HG03159 (cell line): Measurements from ENCODE around the gene NOXA1.
"Not testable (repeated sequence)": the region's sequence is repeated elsewhere in the genome, so short reads cannot be mapped to it uniquely, and the experiment has no call there.

Experiments used
- ATAC-seq: cut with Tn5 transposase; IDR thresholded peaks from one replicate; pipeline ENCODE4 v1.9.1; 2021; ENCODE audit warnings: mild to moderate bottlenecking, moderate library complexity; ENCODE audit not compliant: unreplicated experiment

Gene NOXA1

GRCh38 chr9:137437691-137438590 is 14.7 kb downstream of the NOXA1 start:
- ATAC-seq: no peak

GRCh38 chr9:137438591-137439157 is 15.5 kb downstream of the NOXA1 start:
- no peak for ATAC-seq

- ATAC-seq: no peak
These were observed 16.0 kb downstream of the NOXA1 start for GRCh38 chr9:137439158-137439714.

DNA sequence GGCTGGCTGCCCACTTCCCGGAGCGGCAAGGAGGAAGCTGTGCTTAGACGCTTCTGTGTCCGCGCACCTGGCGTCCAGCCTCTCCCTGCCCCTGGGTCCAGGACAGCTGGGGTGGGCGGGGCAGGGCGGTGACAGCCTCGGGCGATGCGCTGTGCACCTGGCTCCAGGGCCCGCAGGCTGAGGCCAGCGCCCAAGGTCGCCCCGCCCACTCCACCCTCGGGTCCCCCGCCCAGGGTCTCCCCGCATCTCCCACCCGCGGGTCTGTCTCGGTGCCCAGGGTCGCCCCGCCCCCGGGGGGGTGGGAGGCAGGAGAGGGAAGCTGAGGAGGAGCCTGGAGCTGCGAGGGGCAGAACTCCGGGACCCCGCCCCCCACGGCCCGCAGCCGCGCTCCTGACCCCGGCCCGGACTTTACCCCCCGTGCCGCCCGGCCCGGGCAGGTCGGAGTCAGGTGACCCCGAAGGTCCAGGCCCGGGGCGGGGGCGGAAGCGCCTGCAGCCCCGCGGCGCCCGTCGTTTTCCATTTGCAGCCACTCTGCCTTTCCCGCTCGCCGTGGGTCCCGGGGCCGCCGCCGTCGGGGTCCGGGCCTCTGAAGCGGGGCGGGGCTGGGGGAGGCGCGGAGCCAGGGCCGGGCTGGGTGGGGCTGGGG is 18.2 kb downstream of the NOXA1 start, which contains the start of gene ENTPD8:
ENTPD8 (minus strand) TSS at position 69 of the 646 bp plus-strand sequence. CDS start 3,072 bp downstream, outside the sequence.
- no peak for ATAC-seq

- ATAC-seq: no peak
These were observed 18.7 kb downstream of the NOXA1 start for GRCh38 chr9:137441935-137442321.

DNA sequence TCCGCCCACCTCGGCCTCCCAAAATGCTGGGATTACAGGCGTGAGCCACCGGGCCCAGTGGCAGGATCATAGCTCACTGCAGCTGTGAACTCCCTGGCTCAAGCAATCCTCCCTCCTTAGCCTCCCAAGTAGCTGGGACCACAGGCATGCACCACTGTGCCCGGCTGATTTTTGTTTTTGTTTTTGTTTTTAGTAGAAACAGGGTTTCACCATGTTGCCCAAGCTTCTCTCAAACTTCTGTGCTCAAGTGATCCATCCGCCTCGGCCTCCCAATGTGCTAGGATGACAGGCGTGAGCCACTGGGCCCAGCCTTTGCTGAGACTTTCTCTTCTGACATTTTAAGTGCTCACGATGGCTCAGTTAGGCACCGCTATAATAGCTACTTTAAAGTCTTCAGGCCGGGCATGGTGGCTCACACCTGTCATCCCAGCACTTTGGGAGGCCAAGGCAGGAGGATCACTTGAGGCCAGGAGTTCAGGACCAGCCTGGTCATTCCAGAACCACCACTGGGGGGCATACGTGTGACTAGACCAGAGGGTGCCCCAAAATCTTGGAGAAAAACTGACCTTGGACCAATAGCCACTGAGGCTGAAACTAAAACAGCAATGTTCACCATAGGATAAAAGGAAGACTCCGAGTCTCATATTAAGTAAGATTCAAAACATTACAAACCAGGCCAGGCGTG is 21.1 kb downstream of the NOXA1 start:
- ATAC-seq: no peak

DNA sequence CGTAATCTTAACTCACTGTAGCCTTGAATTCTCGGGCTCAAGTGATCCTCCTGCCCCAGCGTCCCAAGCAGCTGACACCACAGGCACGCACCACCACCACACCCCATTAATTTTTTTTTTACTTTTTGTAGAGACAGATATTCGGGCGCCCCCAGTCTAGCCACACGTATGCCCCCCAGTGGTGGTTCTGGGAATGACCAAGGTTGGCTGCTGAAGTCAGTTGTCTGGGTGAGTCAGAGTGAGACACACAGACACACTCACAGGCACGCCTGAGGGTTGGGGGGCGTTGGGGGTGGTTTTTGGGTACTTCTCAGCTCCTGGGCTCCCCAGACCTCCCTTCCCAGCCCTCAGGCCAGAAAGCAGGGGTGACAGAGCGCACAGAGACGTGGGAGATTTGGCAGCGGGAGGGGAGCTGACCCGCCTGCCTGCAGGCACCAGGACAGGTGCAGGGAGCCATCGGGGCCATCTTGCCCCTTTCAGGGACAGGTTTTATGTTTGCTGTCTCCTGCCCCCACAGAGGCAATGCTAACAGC is 22.1 kb downstream of the NOXA1 start:
- ATAC-seq: peak; percentile 49

DNA sequence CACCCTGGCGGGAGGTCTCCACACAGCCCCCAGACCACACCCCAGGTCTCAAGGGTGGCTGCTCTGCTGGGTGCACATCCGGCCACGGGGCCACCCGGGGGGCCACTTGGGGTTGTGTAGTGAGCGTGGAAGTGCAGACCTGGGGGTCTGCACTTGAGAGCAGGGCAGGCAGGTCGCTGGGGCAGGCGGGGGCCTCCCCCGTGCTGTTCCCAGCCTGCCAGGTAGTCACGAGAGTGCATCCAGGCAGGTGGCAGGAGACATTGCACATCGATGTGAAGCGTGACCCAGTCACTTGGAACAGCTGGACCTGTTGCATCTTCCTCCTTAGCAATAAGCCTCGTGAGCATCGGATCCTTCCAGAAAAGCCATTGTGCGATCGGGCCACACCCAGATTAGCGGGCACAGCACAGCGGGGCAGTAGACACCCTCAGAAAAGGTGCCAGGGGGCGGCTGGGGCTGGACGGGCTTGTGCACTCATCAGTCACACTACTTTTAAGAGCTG is 22.8 kb downstream of the NOXA1 start:
- ATAC-seq: no peak

GRCh38 chr9:137446851-137447471 is 23.8 kb downstream of the NOXA1 start:
- ATAC-seq: no peak

DNA sequence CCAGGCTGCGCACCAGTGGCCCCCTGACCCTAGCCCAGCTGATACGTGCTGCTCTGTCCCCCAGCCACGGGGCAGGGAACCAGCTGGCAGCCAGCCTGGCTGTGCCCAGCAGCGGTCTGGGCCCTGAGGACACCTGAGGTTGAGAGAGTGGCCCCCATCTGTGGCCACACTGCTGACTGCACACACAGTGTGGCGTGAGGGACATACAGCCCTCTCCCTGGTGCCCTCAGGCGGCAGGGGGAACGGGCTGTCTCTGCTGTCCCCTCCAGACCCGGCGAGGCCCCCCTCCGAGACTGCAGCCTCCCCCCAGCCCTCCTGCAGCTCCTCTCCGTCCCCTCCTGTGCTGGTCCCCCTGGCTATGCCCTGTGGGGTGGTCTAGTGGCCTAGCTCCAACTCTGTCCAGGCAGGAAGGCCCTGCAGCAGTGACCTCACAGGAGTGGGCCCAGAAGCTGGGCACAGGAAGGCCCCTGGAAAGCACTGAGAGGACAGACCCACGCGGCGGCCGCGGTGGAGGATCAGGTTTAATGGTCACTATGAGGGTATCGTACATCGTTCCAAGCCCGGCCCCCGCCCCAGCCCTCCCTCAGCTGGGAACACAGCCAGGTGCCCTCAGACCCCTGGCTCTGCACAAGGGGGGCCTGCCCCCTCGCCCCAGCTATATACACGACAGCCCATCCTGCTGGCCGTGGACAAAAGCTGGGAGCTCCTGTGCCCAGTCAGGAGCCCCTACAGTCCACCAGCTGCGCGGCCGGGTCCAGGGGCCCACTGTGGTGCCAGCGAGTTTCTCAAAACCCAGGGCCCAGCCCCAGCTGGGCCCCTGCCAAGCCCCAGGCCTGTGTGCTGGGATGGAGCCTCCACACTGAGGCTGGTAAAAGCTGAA is 24.8 kb downstream of the NOXA1 start:
- no peak for ATAC-seq

DNA sequence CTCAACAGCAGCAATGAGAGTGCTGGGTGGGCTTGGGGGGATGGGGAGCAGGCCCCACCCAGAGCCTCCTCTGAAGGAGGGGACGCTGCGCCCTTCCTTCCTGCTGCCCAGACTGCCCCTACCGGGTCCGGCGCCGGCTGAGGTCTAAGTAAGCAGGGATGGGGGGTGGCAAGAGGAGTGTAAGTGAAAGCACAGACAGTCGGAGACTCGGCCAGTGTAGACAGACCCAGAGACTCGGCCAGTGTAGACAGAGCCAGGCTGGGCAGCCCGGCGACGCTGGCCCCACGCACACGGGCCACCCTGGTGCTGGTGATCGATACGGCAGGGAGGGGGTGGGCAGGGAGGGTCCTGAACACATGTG is 25.4 kb downstream of the NOXA1 start:
- no peak for ATAC-seq

DNA sequence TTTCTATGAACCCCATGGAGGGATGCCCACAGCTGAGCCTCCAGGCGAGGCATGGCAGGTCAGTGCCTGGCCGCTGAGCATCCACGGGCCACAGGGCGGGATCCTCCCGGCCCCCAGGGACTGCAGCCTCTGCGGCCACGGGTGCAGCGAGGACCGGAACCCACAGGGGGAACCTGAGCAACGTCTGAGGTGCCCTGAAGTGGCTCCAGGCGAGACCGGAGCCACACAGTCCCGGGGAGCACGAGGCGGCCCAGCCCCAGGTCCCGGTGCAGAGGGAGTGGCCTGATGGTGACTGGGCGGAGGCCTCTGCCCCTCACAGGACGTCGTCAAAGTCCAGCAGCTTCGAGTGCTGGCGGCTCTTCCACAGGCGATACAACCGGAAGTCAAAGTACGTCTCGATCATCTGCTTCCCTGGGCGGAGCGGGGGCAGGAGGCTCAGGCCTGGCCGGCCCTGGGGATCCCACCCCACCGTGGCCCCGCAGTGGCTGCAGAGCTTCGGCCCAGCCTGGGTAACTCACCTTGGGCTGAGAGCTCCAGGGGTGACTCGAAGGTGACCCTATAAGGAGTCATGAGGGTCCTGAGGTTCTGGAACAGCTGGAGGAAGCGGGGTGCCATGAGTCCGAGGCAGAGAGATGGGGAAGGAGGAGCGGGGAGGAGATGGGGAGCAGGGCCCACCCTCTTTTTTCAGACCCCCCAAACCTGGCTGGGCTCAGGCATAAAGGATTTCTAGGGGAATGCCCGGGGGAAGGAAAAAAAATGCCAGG is 26.1 kb downstream of the NOXA1 start:
- no peak for ATAC-seq

GRCh38 chr9:137449931-137450538 is 26.8 kb downstream of the NOXA1 start:
- ATAC-seq: no peak

GRCh38 chr9:137450539-137451222 is 27.5 kb downstream of the NOXA1 start:
- not testable (repeated sequence) for ATAC-seq

DNA sequence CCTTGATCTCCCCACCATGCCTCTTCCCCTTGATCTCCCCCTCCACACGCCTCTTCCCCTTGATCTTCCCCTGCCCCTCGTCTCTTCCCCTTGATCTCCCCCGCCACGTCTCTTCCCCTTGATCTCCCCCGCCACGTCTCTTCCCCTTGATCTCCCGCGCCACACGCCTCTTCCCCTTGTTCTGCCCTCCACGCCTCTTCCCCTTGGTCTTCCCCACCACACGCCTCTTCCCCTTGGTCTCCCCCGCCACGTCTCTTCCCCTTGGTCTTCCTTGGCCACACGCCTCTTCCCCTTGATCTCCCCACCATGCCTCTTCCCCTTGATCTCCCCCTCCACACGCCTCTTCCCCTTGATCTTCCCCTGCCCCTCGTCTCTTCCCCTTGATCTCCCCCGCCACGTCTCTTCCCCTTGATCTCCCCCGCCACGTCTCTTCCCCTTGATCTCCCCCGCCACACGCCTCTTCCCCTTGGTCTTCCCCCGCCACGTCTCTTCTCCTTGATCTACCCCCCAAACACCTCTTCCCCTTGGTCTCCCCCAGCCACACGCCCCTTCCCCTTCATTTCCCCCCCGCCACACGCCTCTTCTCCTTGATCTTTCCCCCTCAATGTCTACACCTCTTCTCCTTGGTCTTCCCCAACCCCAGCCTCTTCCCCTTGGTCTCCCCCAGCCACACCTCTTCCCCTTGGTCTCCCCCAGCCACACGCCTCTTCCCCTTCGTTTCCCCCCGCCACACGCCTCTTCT is 28.2 kb downstream of the NOXA1 start:
- not testable (repeated sequence) for ATAC-seq

DNA sequence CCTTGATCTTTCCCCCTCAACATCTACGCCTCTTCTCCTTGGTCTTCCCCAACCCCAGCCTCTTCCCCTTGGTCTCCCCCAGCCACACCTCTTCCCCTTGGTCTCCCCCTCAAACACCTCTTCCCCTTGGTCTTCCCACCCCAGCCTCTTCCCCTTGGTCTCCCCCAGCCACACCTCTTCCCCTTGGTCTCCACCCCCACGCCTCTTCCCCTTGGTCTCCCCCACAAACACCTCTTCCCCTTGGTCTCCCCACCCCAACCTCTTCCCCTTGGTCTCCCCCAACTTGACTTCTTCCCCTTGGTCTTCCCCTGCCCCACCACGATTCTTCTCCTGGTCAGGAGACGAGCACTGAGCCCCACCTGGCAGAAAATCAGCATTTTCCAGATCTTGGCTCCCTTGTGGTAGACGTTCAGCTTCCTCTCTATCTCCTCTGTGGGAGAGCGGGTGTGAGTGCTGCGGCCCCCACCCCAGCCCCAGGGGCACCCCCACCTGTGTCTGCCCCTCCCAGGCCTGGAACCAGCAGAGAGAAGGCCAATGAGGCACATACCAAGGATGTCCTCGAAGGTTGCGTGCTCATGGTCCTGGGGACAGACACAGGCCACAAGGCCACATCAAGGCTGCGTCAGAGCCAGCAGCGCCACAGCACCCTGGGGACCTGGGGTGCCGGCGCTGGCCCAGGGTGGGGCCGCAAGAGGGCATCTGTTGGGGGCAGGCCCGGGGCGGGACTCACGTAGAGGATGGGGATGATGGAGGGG is 29.0 kb downstream of the NOXA1 start:
- ATAC-seq: no peak
